Effector memory CD4-positive, alpha-beta T cell (primary cell): ENCODE measurements around the gene PDGFA.
"Not testable (repeated sequence)": the region's sequence is repeated elsewhere in the genome, so short reads cannot be mapped to it uniquely, and the experiment has no call there.

Experiments
- DNase-seq, 3 donors: peaks; one replicate each; pipeline ENCODE4 v3.0.0-alpha.2; 2020
- H3K27ac ChIP-seq: 2 replicates; pipeline ENCODE4 v1.7.0; 2013; ENCODE audit warnings: mild to moderate bottlenecking, low read length, moderate library complexity; ENCODE audit not compliant: insufficient read depth, poor library complexity, severe bottlenecking
- H3K27me3 ChIP-seq: replicated peaks from 2 replicates; pipeline ENCODE4 v1.7.0; 2013; ENCODE audit warnings: mild to moderate bottlenecking, low read length; ENCODE audit not compliant: insufficient read depth, control insufficient read depth, poor library complexity, severe bottlenecking
- H3K36me3 ChIP-seq: 2 replicates; pipeline ENCODE4 v1.7.0; 2013; ENCODE audit warnings: mild to moderate bottlenecking, low read length, moderate library complexity; ENCODE audit not compliant: control insufficient read depth, insufficient read depth
- H3K4me1 ChIP-seq: 2 replicates; pipeline ENCODE4 v1.7.0; 2013; ENCODE audit warnings: low read length, mild to moderate bottlenecking; ENCODE audit not compliant: control insufficient read depth, insufficient read depth, poor library complexity, severe bottlenecking
- H3K4me3 ChIP-seq: 2 replicates; pipeline ENCODE4 v1.7.0; 2013; ENCODE audit warnings: low read length, low read depth, mild to moderate bottlenecking; ENCODE audit not compliant: insufficient read depth, poor library complexity, severe bottlenecking
- H3K9me3 ChIP-seq: 2 replicates; pipeline ENCODE4 v1.7.0; 2013; ENCODE audit warnings: mild to moderate bottlenecking, low read length, moderate library complexity; ENCODE audit not compliant: control insufficient read depth

Gene PDGFA

DNA sequence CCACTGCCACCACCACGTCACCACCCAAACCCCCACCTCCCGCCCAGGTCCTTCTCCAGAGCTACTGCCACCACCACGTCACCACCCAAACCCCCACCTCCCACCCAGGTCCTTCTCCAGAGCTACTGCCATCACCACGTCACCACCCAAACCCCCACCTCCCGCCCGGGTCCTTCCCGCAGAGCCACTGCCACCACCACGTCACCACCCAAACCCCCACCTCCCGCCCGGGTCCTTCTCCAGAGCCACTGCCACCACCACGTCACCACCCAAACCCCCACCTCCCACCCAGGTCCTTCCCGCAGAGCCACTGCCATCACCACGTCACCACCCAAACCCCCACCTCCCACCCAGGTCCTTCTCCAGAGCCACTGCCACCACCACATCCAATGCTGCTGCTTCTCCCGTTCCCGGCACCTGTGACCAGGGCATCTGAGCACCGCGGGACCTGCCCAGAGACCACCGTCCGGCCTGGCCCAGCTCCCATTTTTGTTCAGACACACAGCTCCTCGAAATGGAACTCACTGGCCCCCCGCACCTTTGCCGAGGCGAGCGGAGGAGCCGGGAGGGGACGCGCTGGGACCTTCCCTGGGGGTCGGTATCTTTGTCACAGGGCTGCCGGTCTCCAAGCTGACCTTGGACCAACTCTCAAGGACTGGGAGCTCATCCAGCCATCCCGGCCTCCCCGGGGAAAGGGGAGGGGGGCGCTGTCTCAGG lies 32.7 kb upstream of the PDGFA start:
- not testable (repeated sequence) for DNase-seq, H3K9me3 ChIP-seq, H3K36me3 ChIP-seq, H3K27me3 ChIP-seq, H3K27ac ChIP-seq, H3K4me1 ChIP-seq, H3K4me3 ChIP-seq

DNA sequence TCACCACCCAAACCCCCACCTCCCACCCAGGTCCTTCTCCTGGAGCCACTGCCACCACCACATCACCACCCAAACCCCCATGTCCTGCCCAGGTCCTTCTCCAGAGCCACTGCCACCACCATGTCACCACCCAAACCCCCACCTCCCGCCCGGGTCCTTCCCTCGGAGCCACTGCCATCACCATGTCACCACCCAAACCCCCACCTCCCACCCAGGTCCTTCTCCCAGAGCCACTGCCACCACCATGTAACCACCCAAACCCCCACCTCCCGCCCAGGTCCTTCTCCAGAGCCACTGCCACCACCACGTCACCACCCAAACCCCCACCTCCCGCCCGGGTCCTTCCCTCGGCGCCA lies 31.9 kb upstream of the PDGFA start:
- not testable (repeated sequence) for H3K4me1 ChIP-seq, H3K27me3 ChIP-seq, H3K9me3 ChIP-seq, H3K4me3 ChIP-seq, H3K27ac ChIP-seq, H3K36me3 ChIP-seq, DNase-seq

DNA sequence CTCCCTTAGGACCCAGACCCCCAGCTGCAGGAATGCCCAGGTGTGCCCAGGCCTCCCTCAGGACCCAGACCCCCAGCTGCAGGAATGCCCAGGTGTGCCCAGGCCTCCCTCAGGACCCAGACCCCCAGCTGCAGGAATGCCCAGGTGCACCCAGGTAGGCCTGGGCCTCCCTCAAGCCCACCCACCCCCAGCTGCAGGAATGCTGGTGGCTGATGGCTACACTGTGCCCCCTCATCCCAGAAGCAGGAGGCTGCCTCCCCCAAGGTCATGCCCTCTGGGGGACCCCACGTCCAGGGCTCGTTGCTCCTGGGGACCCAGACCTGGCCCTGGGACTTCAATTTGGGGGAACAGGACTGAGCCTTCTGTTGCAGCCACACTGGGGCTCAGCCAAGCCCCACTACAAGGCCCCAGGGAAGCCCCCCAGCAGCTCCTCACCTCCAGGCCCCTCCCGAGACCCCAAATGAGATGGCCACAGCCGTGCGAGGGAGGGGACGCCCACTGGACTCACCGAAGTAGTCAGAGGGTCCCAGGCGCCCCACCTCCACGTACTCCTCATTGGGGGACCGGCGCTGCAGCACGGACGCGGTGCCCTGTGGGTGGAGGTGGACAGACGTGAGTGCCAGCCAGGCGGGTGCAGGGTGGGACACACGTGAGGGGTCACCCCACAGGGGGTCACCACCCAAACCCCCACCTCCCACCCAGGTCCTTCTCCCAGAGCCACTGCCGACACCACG lies 31.4 kb upstream of the PDGFA start:
- H3K9me3 ChIP-seq = no peaks in the 10 kb centered on the region
- DNase-seq = no peak
- H3K27me3 ChIP-seq = no peaks in the 10 kb centered on the region
- no peak overlapping the region for H3K27ac ChIP-seq
- no peak overlapping the region for H3K4me3 ChIP-seq
- no peaks in the 10 kb centered on the region for H3K36me3 ChIP-seq
- H3K4me1 ChIP-seq = no peaks in the 10 kb centered on the region

DNA sequence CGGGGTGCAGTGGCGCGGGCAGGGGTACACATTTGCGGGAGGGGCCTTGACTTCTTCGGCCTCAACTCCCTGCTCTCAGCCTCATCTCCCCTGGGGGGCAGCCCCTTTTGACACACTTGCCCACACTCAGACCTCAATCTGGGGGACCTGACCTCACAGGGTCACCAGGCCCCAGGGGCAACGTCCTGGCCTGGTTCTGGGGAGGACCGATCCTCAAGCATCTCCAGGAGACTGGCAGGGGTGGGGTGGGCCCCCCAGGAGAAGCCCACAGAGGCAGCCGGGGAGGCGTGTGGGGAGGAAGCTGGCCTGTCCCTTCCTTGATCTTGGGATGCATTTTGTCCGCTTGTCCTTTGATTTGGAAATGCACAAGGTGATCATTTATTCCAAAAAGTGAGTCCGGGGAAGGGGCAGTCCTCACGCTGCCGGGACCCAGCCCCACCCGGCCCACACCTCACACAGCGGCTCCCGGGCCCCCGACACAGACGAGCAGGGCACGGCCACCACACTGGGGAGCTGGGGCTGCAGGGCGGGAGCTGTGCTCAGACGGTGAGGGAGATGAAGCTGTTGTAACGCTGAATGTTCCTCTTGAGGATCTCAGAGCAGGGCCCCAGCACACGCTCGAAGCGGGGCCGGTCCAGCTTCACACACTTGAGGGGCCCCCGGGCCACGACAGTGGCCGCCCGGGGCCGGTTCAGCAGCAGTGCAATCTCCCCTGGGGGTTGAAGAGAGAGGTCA lies 30.4 kb upstream of the PDGFA start:
- no peak overlapping the region for H3K4me3 ChIP-seq
- H3K4me1 ChIP-seq = no peaks in the 10 kb centered on the region
- H3K36me3 ChIP-seq = no peaks in the 10 kb centered on the region
- no peak overlapping the region for H3K27ac ChIP-seq
- no peaks in the 10 kb centered on the region for H3K27me3 ChIP-seq
- DNase-seq = no peak
- H3K9me3 ChIP-seq = no peaks in the 10 kb centered on the region

DNA sequence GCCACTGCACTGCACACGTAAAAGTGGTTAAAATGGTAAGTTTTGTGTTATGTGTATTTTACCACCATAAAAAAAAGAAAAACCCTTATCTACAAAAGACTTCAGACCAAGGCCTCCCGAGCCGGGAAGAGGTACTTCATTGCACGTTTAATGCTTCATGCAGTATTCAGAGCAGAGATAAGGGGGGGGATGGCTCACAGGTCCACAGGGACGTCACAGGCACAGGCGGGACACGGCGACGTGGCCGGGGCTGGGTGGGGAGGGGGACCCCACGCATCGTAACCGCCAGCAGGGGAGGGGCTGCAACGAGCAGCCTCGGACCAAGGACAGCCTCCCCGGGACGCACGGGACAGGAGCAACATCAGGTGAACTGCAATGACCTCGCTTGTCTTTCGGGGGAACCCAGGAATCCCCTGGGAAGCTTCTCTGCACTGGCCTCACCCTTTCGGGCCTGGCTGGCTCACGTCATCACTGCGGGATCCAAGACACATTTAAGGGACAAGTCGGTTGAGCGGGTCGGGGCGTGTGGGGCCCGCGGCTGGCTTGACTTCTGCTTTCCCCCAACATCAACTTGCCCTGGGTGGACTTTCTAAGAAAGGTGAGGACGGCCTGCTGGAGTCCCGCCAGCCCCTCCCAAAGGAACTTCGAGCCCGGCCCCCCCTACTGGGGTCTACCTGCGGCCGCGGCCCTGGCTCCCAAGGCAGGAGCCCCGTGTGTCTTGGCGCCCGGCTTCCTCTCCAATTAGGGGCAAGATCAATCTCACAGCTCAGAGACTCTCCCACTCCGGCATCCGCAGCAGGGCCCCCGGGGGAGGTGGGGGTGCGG lies 29.6 kb upstream of the PDGFA start:
- Histone ChIP-seq H3K4me1 (no peaks in the 10 kb centered on the region), H3K27me3 (no peaks in the 10 kb centered on the region), H3K27ac (no peak overlapping the region), H3K4me3 (no peak overlapping the region), H3K36me3 (no peaks in the 10 kb centered on the region), H3K9me3 (no peaks in the 10 kb centered on the region)
- no peak for DNase-seq

DNA sequence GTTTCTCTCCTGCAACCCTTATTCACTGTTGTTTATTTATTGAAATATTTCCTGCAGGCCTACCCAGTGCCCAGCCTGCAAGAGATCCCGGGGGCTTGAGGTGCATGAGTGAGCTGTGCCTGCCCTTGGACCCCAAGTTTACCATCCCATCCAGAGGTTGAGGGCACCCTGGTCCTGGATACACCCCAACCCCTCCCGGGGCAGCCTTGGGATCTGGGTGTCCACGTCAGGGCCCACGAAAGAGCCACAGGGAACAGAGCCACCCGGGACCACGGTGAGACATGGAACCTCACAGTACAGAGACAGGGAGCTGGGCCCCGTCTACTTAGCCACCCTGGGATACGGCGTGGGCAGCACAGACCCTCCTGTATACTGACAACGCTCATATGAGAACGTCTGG lies 28.8 kb upstream of the PDGFA start:
- no peak for DNase-seq
- Histone ChIP-seq H3K27ac (no peak overlapping the region), H3K9me3 (no peaks in the 10 kb centered on the region), H3K4me1 (no peaks in the 10 kb centered on the region), H3K36me3 (no peaks in the 10 kb centered on the region), H3K27me3 (no peaks in the 10 kb centered on the region), H3K4me3 (no peak overlapping the region)

DNA sequence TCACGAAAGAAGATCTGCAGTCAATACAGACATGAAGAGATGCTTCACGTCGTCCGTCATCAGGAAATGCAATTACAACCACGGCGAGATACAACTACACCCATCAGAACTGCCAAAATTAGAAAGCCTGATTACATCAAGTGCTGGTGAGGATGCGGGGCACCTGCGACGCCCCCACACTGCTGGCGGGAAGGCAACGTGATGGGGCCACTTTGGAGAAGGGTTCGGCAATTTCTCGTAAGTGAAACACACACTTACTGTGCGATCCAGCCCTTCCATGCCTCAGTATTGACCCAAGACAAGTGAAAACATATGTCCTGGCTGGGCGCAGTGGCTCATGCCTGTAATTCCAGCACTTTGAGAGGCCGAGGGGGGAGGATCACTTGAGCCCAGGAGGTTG lies 25.8 kb upstream of the PDGFA start:
- Histone ChIP-seq H3K9me3 (no peaks in the 10 kb centered on the region), H3K4me3 (no peak overlapping the region), H3K27ac (no peak overlapping the region), H3K27me3 (no peaks in the 10 kb centered on the region), H3K36me3 (no peaks in the 10 kb centered on the region), H3K4me1 (no peaks in the 10 kb centered on the region)
- DNase-seq = no peak

DNA sequence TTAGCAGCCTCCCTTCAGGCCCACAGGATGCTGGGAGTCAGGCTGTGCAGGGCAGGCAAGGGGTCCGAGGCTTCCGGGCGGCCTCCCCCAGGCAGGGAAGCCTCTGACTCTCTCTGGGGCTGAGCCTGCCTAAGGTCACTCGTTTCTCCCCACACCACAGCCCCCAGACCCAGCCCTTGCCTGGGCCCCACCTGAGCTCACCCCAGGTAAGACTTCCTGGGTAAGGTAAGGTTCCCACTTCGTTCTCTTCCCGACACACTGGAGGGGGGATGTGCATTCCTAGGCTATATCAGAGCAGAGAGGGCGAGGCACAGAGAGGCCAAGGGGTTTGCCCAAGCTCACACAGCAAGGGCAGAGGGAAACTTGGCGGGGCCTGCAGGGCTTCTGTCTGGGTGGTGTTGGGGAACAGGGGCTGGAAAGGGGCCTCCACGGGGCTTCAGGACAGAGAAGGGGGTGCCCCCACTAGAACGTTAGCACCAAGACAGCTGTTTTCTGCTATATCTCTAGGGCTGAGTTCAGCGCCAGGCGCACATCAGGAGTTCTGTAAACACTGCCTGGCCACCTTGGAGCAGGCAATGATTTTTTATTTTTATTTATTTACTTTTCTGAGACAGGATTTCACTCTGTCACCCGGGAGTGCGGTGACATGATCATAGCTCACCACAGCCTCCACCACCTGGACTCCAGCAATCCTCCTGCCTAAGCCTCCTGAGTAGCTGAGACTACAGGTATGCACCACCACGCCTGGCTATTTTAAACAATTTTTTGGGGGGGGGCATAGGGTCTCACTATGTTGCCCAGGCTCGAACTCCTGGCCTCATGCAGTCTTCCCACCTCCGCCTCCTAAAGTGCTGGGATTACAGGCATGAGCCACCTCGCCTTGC lies 24.9 kb upstream of the PDGFA start:
- no peaks in the 10 kb centered on the region for H3K4me1 ChIP-seq
- H3K27ac ChIP-seq = no peak overlapping the region
- no peaks in the 10 kb centered on the region for H3K27me3 ChIP-seq
- no peaks in the 10 kb centered on the region for H3K9me3 ChIP-seq
- no peak overlapping the region for H3K4me3 ChIP-seq
- H3K36me3 ChIP-seq = no peaks in the 10 kb centered on the region
- DNase-seq = no peak
